H1 (cell line): ENCODE measurements around the gene TSTD2.

Experiments used
- CTCF ChIP-seq, 3 experiments: IDR thresholded peaks; 1 replicate in 2 of 3; 2 replicates in 1 of 3; pipeline versions ENCODE4 v1.5.1 to v1.6.1; 2011; ENCODE audit warnings: low read length in 3 of 3, mild to moderate bottlenecking in 3 of 3, inconsistent platforms in 2 of 3, low read depth in 1 of 3, moderate library complexity in 1 of 3; ENCODE audit not compliant: insufficient read depth in 1 of 3; ENCODE audit errors: control extremely low read depth in 1 of 3
- EP300 ChIP-seq, 2 experiments: IDR thresholded peaks; 1 replicate in 1 of 2; 2 replicates in 1 of 2; pipeline ENCODE4 v1.6.1; 2011 to 2012; ENCODE audit warnings: low read depth in 2 of 2, low read length in 2 of 2, mild to moderate bottlenecking in 2 of 2, borderline replicate concordance in 1 of 2, inconsistent platforms in 1 of 2, moderate library complexity in 1 of 2
- EZH2 ChIP-seq: fragments of 200-600 bp; sonication (generic); IDR thresholded peaks from 2 replicates; pipeline ENCODE4 v1.7.1; 2012; ENCODE audit warnings: low read depth, mild to moderate bottlenecking, moderate library complexity, low read length, inconsistent platforms; ENCODE audit not compliant: severe bottlenecking
- HDAC2 ChIP-seq, 2 experiments: fragments of 300-600 bp in 1 of 2; sonication (generic) in 1 of 2; IDR thresholded peaks; 2 replicates each; pipeline ENCODE4 v1.6.1; 2011 to 2012; ENCODE audit warnings: low read depth in 2 of 2, low read length in 2 of 2, mild to moderate bottlenecking in 2 of 2, moderate library complexity in 2 of 2, borderline replicate concordance in 1 of 2, inconsistent platforms in 1 of 2
- JUND ChIP-seq: IDR thresholded peaks from 2 replicates; pipeline ENCODE4 v1.6.1; 2011; ENCODE audit warnings: mild to moderate bottlenecking, improper control_type of control experiment, low read length
- NRF1 ChIP-seq: IDR thresholded peaks from 2 replicates; pipeline ENCODE4 v1.6.1; 2011; ENCODE audit warnings: mild to moderate bottlenecking, low read depth, low read length, improper control_type of control experiment
- POLR2AphosphoS5 ChIP-seq: IDR thresholded peaks from 2 replicates; pipeline ENCODE4 v1.6.1; 2011; ENCODE audit warnings: low read depth, low read length
- SP2 ChIP-seq: IDR thresholded peaks from 2 replicates; pipeline ENCODE4 v1.6.1; 2012; ENCODE audit warnings: mild to moderate bottlenecking, low read length, inconsistent platforms

GRCh38 chr9:97553141-97553540, 80.0 kb downstream of the TSTD2 start:
- TF ChIP-seq SP2 (no peak), EZH2 (no peak), EP300 (IDR thresholded peaks at IDR 0.05; ENCODE audit: borderline replicate concordance in 1 of 2, low read depth in 2 of 2, low read length in 2 of 2) (no peak), POLR2AphosphoS5 (no peak), NRF1 (no peak), HDAC2 (IDR thresholded peaks at IDR 0.05; ENCODE audit: borderline replicate concordance in 1 of 2, low read depth in 2 of 2, low read length in 2 of 2) (no peak), CTCF (IDR thresholded peaks at IDR 0.05; ENCODE audit: control extremely low read depth in 1 of 3, insufficient read depth in 1 of 3, low read depth in 1 of 3, low read length in 3 of 3) (no peak), JUND (no peak)
